OCI-LY3 (cell line): Measurements from ENCODE around the gene RORB.

ENCODE experiments used
- CTCF ChIP-seq: fragments of 200-600, 300-600 bp; sonication (generic); IDR thresholded peaks from 2 replicates; pipeline ENCODE4 v1.5.1; 2014; ENCODE audit warnings: antibody characterized with exemption, low read length, low read depth
- EZH2phosphoT487 ChIP-seq: fragments of 200-600 bp; shearing (Covaris generic); IDR thresholded peaks from 2 replicates; pipeline ENCODE4 v1.6.1; 2018; ENCODE audit warnings: antibody characterized with exemption, mixed run types, low read depth

GRCh38 chr9:74497748-74498620 lies 849 bp downstream of the RORB start:
- TF ChIP-seq CTCF (no peak), EZH2phosphoT487 (no peak)
